ENCODE data around the gene ZNF440.
"Not testable (repeated sequence)": the region's sequence is repeated elsewhere in the genome, so short reads cannot be mapped to it uniquely, and the experiment has no call there.

Gene ZNF440

GRCh38 chr19:11814029-11814699 lies at the start of gene ZNF440:
Gene ZNF440 (plus strand): TSS chr19:11814273. CDS start chr19:11814448, 175 bp downstream.
- DNase-seq = peak; percentile 98

GRCh38 chr19:11766597-11767591 lies 47.2 kb upstream of the ZNF440 start, which contains the start of gene ZNF441:
Gene ZNF441 (plus strand): TSS chr19:11767000. CDS start chr19:11767194, 194 bp downstream.
- peak; percentile 99 for DNase-seq

- DNase-seq = no peak
Observed at GRCh38 chr19:11767633-11768133, 46.4 kb upstream of the ZNF440 start.

GRCh38 chr19:11769995-11770394 lies 44.1 kb upstream of the ZNF440 start:
- no peak for DNase-seq

- not testable (repeated sequence) for DNase-seq
Observed at GRCh38 chr19:11771520-11771919, 42.6 kb upstream of the ZNF440 start.

- DNase-seq = not testable (repeated sequence)
Observed at GRCh38 chr19:11776669-11777068, 37.4 kb upstream of the ZNF440 start.

GRCh38 chr19:11780431-11781020 lies 33.5 kb upstream of the ZNF440 start:
- no peak for DNase-seq

GRCh38 chr19:11781295-11782057 lies 32.6 kb upstream of the ZNF440 start:
- DNase-seq = no peak

GRCh38 chr19:11783767-11784166 lies 30.3 kb upstream of the ZNF440 start:
- DNase-seq = no peak

GRCh38 chr19:11784356-11784755 lies 29.7 kb upstream of the ZNF440 start:
- no peak for DNase-seq

GRCh38 chr19:11787536-11787935 lies 26.5 kb upstream of the ZNF440 start:
- no peak for DNase-seq

- DNase-seq = no peak
Observed at GRCh38 chr19:11792942-11793341, 21.1 kb upstream of the ZNF440 start.

GRCh38 chr19:11797491-11797890 lies 16.6 kb upstream of the ZNF440 start:
- peak; percentile 91 for DNase-seq

GRCh38 chr19:11798391-11799330 lies 15.4 kb upstream of the ZNF440 start, which contains the start of gene ZNF491:
Gene ZNF491 (plus strand): TSS chr19:11798523. CDS start chr19:11805954, 7,431 bp downstream.
- peak; percentile 91 for DNase-seq

- DNase-seq = no peak
Observed at GRCh38 chr19:11806354-11807098, 7.5 kb upstream of the ZNF440 start.

GRCh38 chr19:11807099-11807380 lies 7.0 kb upstream of the ZNF440 start:
- no peak for DNase-seq

- DNase-seq = no peak
Observed at GRCh38 chr19:11813703-11814028, 407 bp upstream of the ZNF440 start.

GRCh38 chr19:11814700-11815035 lies 595 bp downstream of the ZNF440 start:
- no peak for DNase-seq

- no peak for DNase-seq
Observed at GRCh38 chr19:11821474-11822109, 7.5 kb downstream of the ZNF440 start.

All from right forelimb (tissue), 1 donor.